Measurements from ENCODE around the gene CPTP. TPM values are rescaled to one million over a fixed set of nuclear protein-coding genes. Genes with fewer than 3 reads are reported as not detected.

Gene CPTP
- polyA plus RNA-seq, 1 donor = 17.7 TPM

DNA sequence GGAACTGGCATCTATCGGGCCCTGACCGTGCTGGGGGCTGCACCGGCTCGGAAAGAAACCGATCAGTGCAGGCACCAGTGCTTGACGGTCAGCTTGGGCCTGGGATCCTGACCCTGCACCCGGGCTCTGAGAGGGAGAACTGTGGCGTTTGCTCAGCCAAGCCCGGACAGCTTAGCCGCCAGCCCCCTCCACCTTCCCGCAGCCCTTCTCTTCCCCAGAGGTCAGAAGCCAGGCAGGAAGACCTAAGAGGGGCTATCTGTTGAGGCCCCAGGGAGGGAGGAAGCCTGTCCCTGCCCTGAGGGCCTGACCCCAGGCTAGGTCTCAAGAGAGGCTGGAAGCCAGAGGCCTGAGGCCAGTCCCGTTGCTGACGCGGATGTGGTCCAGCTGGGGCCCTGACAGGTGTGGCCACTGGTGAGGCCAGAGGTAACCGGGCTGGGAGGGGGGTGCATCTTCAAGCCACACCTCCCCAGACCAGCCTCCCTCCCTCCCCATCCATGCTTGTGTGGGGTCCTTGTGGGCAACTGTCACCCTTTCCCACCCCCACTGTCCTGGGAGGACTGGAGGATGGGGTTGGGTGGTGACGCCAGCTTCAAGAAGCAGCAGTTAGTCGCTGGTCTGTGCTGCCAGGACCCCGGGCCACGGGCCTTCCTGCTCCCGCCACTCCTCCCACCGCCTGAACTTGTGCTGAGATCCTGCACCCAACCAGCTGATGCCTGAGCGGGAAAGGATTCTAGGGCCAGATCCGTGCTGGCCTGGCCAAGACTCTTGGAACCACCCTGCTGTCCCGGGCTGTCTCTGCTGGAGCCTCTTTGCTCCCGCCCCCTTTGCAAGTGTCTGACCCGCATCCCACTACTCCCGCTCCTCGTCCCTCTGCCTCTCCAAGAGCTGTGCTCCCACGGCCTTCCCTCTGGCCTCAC lies 27.2 kb downstream of the CPTP start:
- no peaks in the 10 kb centered on the region for H3K27me3 ChIP-seq (ENCODE audit: control insufficient read depth, insufficient read depth, low read length)
- peaks cover 42% of the 10 kb centered on the region for H3K4me1 ChIP-seq (ENCODE audit: control insufficient read depth, insufficient read depth, low read length)
- no CpG with 5 or more reads among the region's 29 CpGs for WGBS (ENCODE audit: insufficient coverage, low lambda C conversion rate)
- H3K4me3 ChIP-seq (ENCODE audit: low read length) = no peak overlapping the region
- H3K36me3 ChIP-seq (ENCODE audit: control insufficient read depth, insufficient read depth, low read length) = peaks cover 22% of the 10 kb centered on the region
- DNase-seq = peak in 1 of 2 donors; percentile 34
- no peaks in the 10 kb centered on the region for H3K9me3 ChIP-seq (ENCODE audit: control insufficient read depth, low read depth, low read length)
- H3K27ac ChIP-seq (ENCODE audit: low read length) = no peak overlapping the region

DNA sequence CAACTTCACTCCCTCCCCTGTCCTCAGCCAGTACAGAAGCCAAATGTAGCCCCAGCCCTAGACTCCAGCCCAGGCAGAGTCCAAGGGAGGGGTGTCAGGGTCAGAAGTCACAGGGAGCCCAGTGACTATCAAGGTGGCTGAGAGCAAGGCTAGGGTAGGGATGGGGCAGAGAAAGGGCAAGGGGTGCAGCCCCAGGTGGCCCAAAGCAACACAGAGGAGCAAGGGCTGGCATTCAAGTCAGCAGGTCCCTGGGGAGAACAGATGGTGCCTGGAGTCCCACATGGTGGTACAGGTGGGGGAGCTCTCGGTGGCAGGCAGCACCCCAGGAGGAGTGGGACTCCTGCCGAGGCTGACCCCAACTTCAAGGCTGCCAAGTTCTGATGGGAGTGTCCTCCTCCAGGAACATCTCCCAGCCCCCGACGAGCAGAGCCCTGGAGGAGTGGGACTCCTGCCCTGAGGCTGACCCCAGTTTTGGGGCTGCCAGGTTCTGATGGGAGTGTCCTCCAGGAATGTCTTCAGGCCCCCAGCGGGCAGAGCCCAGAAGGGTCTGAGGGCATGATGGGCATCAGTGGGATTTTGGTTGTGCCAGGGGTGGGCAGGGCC lies 28.3 kb downstream of the CPTP start:
- no peaks in the 10 kb centered on the region for H3K27me3 ChIP-seq (ENCODE audit: control insufficient read depth, insufficient read depth, low read length)
- no peak for DNase-seq
- H3K4me1 ChIP-seq (ENCODE audit: control insufficient read depth, insufficient read depth, low read length) = peaks cover 36% of the 10 kb centered on the region
- H3K27ac ChIP-seq (ENCODE audit: low read length) = no peak overlapping the region
- H3K9me3 ChIP-seq (ENCODE audit: control insufficient read depth, low read depth, low read length) = no peaks in the 10 kb centered on the region
- H3K4me3 ChIP-seq (ENCODE audit: low read length) = no peak overlapping the region
- H3K36me3 ChIP-seq (ENCODE audit: control insufficient read depth, insufficient read depth, low read length) = peaks cover 22% of the 10 kb centered on the region
- WGBS (ENCODE audit: insufficient coverage, low lambda C conversion rate) = no CpG with 5 or more reads among the region's 5 CpGs

DNA sequence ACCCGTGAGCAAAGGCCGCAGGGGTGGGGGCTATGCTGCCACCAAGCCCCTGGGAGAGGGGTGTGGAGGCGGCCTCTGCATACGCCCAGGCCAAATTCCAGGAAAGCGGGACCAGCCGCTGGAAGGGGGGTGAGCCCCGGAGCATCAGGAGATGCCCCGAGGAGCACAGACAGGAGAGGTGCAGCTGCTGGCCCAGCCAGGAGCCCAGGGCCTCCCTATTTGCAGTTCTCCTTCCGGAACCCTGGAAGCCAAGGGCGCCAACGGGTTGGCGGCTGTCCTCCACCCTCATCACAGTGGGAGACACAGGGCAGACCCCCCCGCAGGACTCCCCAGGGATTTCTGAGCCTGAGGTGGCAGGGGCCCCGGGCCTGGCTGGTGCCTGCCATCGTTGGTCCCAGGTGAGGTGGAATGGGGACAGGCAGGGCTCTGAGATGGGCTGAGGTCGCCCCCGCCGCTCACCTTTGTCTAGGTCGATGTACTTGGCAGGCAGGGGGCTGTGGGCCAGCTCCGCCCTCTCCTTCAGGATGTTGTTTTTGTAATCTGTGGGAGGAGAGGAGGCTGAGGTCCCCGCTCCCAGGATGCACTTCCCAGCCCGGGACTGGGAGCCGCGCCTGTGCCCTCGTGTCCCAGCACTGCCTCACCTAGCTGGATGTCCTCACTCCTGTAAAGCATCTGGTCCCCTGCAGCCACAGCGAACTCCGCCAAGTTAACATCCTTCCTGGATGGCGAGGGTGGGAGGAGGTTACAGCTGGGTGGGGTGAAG lies 29.0 kb downstream of the CPTP start:
- H3K27ac ChIP-seq (ENCODE audit: low read length) = no peak overlapping the region
- H3K4me3 ChIP-seq (ENCODE audit: low read length) = no peak overlapping the region
- no peaks in the 10 kb centered on the region for H3K27me3 ChIP-seq (ENCODE audit: control insufficient read depth, insufficient read depth, low read length)
- WGBS (ENCODE audit: insufficient coverage, low lambda C conversion rate) = no CpG with 5 or more reads among the region's 28 CpGs
- peak in 1 of 2 donors; percentile 4 for DNase-seq
- peaks cover 36% of the 10 kb centered on the region for H3K4me1 ChIP-seq (ENCODE audit: control insufficient read depth, insufficient read depth, low read length)
- peaks cover 22% of the 10 kb centered on the region for H3K36me3 ChIP-seq (ENCODE audit: control insufficient read depth, insufficient read depth, low read length)
- H3K9me3 ChIP-seq (ENCODE audit: control insufficient read depth, low read depth, low read length) = no peaks in the 10 kb centered on the region

DNA sequence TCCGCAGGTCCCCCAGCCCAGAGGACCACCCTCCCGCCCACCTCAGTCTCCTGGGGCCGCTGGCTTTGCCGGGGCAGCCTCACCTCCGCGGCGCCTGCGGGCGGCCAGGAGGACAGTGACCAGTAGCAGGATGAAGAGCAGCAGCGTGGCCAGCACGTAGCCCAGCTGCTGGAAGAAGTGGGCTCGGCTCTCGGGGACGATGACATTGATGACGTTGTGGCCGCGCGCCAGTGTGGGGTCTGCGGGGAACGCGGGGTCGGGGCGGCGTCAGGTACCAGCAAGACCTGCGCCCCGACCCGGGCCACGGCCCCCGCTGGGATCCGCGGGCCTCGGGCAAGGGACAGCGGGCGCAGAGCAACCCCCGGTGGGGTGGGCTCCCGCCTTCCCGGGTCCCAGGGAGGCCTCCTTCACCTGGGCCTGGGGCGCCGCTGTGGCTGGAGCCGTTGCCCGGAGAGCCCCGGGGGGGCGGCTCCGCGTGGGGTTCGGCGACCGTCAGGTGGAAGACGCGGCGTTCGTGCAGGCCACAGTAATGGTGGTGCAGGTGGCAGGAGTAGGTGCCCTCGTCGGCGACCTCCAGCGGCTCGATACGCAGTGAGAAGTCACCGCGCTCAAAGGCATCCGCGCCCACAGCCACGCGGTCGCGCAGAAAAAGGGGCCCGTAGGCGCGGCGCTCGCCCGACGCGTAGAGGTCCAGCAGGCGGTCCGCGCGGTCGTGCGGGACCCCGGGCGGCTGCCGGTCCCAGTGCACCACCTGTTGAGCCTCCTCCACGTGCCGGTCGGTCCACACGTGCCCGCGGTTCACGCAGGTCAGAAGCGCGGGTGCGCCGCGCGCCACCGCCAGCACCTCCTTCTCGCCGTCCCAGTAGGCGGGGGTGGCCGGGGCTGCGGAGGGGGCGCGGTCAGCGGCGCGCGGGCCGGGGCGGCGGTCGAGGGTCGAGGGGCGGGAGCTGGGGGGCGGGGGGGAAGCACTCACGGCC lies 30.0 kb downstream of the CPTP start:
- DNase-seq = peak in 1 of 2 donors; percentile 3
- Histone ChIP-seq H3K9me3 (ENCODE audit: control insufficient read depth, low read depth, low read length) (no peaks in the 10 kb centered on the region), H3K27me3 (ENCODE audit: control insufficient read depth, insufficient read depth, low read length) (no peaks in the 10 kb centered on the region), H3K36me3 (ENCODE audit: control insufficient read depth, insufficient read depth, low read length) (peaks cover 22% of the 10 kb centered on the region), H3K4me1 (ENCODE audit: control insufficient read depth, insufficient read depth, low read length) (peaks cover 46% of the 10 kb centered on the region), H3K27ac (ENCODE audit: low read length) (no peak overlapping the region), H3K4me3 (ENCODE audit: low read length) (no peak overlapping the region)
- no CpG with 5 or more reads among the region's 116 CpGs for WGBS (ENCODE audit: insufficient coverage, low lambda C conversion rate)

DNA sequence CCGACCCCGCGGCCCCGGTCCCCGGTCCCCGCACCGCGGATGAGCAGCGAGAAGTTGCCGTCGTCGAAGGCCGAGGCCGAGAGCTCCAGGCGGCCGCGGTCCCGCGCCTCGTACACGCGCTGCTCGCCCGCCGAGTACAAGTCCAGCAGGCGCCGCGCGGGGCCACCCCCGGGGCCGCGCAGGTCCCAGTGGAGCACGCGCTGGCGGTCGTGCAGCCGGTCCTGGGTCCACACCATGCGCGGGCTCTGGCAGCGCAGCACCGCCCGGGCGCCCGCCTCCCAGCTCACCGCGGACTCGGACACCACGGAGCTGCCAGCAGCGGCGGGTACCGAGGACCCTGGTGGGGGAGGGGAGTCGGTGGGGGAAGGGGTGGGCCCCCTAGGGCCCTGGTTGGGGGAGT lies 30.8 kb downstream of the CPTP start:
- Histone ChIP-seq H3K4me1 (ENCODE audit: control insufficient read depth, insufficient read depth, low read length) (peaks cover 54% of the 10 kb centered on the region), H3K27ac (ENCODE audit: low read length) (no peak overlapping the region), H3K36me3 (ENCODE audit: control insufficient read depth, insufficient read depth, low read length) (peaks cover 22% of the 10 kb centered on the region), H3K4me3 (ENCODE audit: low read length) (no peak overlapping the region), H3K9me3 (ENCODE audit: control insufficient read depth, low read depth, low read length) (peaks cover 3% of the 10 kb centered on the region), H3K27me3 (ENCODE audit: control insufficient read depth, insufficient read depth, low read length) (no peaks in the 10 kb centered on the region)
- peak; percentile 56 to 76 for DNase-seq
- whole genome bisulfite sequencing (ENCODE audit: insufficient coverage, low lambda C conversion rate) = no CpG with 5 or more reads among the region's 52 CpGs

DNA sequence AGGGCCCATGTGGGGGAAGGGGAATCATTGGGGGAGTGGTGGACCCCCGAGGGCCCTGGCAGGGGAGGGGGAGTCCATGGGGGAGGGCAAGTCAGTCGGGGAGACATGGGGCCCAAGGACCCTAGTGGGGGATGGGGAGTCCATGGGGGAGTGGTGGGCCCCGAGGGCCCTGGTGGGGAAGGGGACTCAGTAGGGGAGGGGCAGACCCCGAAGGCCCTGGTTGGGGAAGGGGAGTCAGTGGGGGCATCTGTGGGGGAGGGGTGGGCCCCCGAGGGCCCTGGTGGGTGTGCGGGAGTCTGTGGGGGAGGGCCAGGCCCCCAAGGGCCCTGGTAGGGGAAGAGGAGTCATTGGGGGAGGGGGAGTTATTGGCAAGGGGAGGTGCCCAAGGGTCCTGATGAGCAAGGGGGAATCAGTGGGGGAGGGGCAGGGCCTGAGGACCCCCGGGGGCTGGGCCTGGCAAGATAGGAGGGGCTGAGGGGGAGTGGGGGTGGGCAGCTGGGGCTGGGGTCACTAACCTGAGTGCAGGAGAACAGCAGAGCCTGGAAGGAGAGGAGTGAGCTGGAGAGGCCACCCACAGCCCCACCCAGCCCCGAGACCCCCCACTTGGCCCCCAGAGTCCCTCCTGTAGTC lies 31.7 kb downstream of the CPTP start:
- H3K27ac ChIP-seq (ENCODE audit: low read length) = no peak overlapping the region
- H3K4me1 ChIP-seq (ENCODE audit: control insufficient read depth, insufficient read depth, low read length) = peaks cover 59% of the 10 kb centered on the region
- WGBS (ENCODE audit: insufficient coverage, low lambda C conversion rate) = no CpG with 5 or more reads among the region's 8 CpGs
- H3K36me3 ChIP-seq (ENCODE audit: control insufficient read depth, insufficient read depth, low read length) = peaks cover 22% of the 10 kb centered on the region
- peaks cover 5% of the 10 kb centered on the region for H3K9me3 ChIP-seq (ENCODE audit: control insufficient read depth, low read depth, low read length)
- no peaks in the 10 kb centered on the region for H3K27me3 ChIP-seq (ENCODE audit: control insufficient read depth, insufficient read depth, low read length)
- peak overlapping the region; percentile 73 for H3K4me3 ChIP-seq (ENCODE audit: low read length)
- no peak for DNase-seq

DNA sequence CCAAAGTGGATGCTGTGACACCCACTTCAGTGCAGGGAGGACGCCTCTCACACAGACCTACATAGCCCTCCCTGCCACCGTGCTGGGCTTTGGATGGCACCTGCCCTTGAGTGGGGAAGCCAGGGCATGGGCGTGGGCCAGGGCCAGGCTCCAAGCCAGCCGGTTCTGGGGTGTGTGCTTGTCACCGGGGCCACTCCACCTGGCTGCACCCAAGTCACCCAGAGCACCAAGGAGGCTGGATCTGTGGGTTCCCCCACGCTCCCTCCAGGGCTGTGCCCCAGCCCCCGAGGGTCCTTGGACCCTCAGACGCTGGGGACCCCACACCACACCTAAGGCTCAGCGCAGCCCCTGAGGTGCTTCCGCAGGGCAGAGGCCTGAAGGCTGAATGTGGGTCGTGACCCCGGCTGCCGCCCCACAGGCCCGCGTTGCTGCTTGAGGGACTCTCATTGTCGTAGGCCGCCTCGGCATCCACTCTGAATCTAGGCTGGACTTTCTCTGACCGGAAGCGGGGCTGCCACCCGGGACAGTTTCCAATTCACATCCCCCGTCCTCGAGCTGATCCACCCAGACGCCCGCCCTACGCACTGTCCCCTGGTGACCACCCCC lies 32.3 kb downstream of the CPTP start:
- H3K4me3 ChIP-seq (ENCODE audit: low read length) = peak overlapping the region; percentile 73
- no peaks in the 10 kb centered on the region for H3K27me3 ChIP-seq (ENCODE audit: control insufficient read depth, insufficient read depth, low read length)
- WGBS (ENCODE audit: insufficient coverage, low lambda C conversion rate) = no CpG with 5 or more reads among the region's 26 CpGs
- peaks cover 53% of the 10 kb centered on the region for H3K4me1 ChIP-seq (ENCODE audit: control insufficient read depth, insufficient read depth, low read length)
- peak overlapping the region; percentile 85 for H3K27ac ChIP-seq (ENCODE audit: low read length)
- peaks cover 6% of the 10 kb centered on the region for H3K9me3 ChIP-seq (ENCODE audit: control insufficient read depth, low read depth, low read length)
- DNase-seq = no peak
- H3K36me3 ChIP-seq (ENCODE audit: control insufficient read depth, insufficient read depth, low read length) = peaks cover 22% of the 10 kb centered on the region

DNA sequence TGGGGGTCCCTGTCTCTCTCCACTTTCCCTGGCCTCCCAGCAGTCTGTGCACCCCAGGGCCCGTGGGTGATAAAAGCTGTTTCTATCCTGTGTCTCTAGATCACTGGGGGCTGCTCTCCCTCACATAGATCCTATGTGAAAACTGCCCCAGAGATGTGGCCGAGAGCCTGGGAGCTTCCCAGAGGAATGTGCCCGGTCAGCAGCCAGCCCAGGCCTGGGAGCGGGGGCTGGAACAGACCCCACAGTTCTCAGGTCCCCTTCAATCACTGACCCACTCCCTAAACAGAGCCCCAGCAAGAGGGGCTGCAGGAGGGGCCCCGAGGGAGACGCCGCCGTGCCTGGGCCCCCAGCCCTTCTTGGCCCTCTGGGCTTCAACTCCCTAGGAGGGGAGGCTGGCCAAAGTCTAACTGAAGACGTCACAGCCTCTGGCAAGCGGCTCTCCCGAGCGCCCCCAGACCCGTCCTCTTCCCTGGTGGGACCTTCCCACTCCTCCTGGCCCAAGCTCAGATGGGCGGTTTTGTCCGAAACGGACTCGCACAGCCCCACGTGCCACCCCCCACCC lies 33.4 kb downstream of the CPTP start:
- Histone ChIP-seq H3K4me1 (ENCODE audit: control insufficient read depth, insufficient read depth, low read length) (peaks cover 43% of the 10 kb centered on the region), H3K9me3 (ENCODE audit: control insufficient read depth, low read depth, low read length) (peaks cover 6% of the 10 kb centered on the region), H3K27ac (ENCODE audit: low read length) (peak overlapping the region; percentile 85), H3K36me3 (ENCODE audit: control insufficient read depth, insufficient read depth, low read length) (peaks cover 14% of the 10 kb centered on the region), H3K4me3 (ENCODE audit: low read length) (peak overlapping the region; percentile 73), H3K27me3 (ENCODE audit: control insufficient read depth, insufficient read depth, low read length) (no peaks in the 10 kb centered on the region)
- no CpG with 5 or more reads among the region's 18 CpGs for WGBS (ENCODE audit: insufficient coverage, low lambda C conversion rate)
- DNase-seq = peak; percentile 53 to 73
